Esophagus muscularis mucosa (tissue), 4 donors: ENCODE data around the gene AMER3. TPM values are rescaled to one million over a fixed set of nuclear protein-coding genes. Genes with fewer than 3 reads are reported as not detected.

Source experiments
- DNase-seq: peaks from one replicate; pipeline ENCODE4 v3.0.0-alpha.2; 2017; ENCODE audit errors: extremely low spot score
- H3K27ac ChIP-seq, 4 donors: fragments of 200-600 bp; sonication (generic); replicated peaks in 1 of 4; 1 replicate in 3 of 4; 2 replicates in 1 of 4; pipeline ENCODE4 v1.5.1; 2016 to 2019; ENCODE audit warnings: mild to moderate bottlenecking in 1 of 4
- H3K27me3 ChIP-seq, 4 donors: fragments of 200-600 bp; sonication (generic); one replicate each; pipeline versions ENCODE4 v1.5.1 to v1.6.0; 2016 to 2019
- H3K36me3 ChIP-seq, 4 donors: fragments of 200-600 bp; sonication (generic); one replicate each; pipeline ENCODE4 v1.5.1; 2016 to 2019
- H3K4me1 ChIP-seq, 4 donors: fragments of 200-600 bp; sonication (generic); one replicate each; pipeline ENCODE4 v1.5.1; 2016 to 2019
- H3K4me3 ChIP-seq, 4 donors: fragments of 200-600 bp; sonication (generic); 1 replicate in 2 of 4; 2 replicates in 2 of 4; pipeline ENCODE4 v1.5.1; 2016 to 2019; ENCODE audit warnings: mild to moderate bottlenecking in 4 of 4, moderate library complexity in 1 of 4
- H3K9me3 ChIP-seq, 4 donors: fragments of 200-600 bp; sonication (generic); 1 replicate in 3 of 4; 2 replicates in 1 of 4; pipeline ENCODE4 v1.5.1; 2016 to 2019
- EP300 ChIP-seq: sonication (generic); formaldehyde crosslinking; IDR thresholded peaks from one replicate; pipeline ENCODE4 v1.6.1; 2017; ENCODE audit warnings: antibody characterized with exemption
- POLR2A ChIP-seq: fragments of 450-650 bp; IDR thresholded peaks from one replicate; pipeline ENCODE4 v1.6.1; 2017; ENCODE audit warnings: antibody characterized with exemption, moderate library complexity, mild to moderate bottlenecking, low read depth
- POLR2AphosphoS5 ChIP-seq, 2 donors: sonication (generic); formaldehyde crosslinking; IDR thresholded peaks; one replicate each; pipeline ENCODE4 v1.6.1; 2017; ENCODE audit warnings: antibody characterized with exemption in 2 of 2
- WGBS: methylation state at CpG from one replicate; pipeline ENCODE4 v1.1.5; 2018; 5-methylcytosine and 5-hydroxymethylcytosine counted together
- intact Hi-C: fragments of 100-400 bp; cut with DNase I; formaldehyde crosslinking; loops from one replicate; pipeline ENCODE4 v1.15.1; 2023
- total RNA-seq, 4 donors: library from RNA; depleted of rRNA; stranded (reverse); fragments of >200 nt; gene quantifications; one replicate each; pipeline versions ENCODE4 v1.1.0 to v1.2.1, GENCODE V29; 2016
- TF ChIP-seq, protein P1 (sequence below), 3 experiments: fragments of 200-600 bp in 2 of 3; fragments of 450-650 bp in 1 of 3; sonication (generic) in 2 of 3; IDR thresholded peaks; one replicate each; pipeline ENCODE4 v1.5.1; 2017 to 2019; ENCODE audit warnings: antibody characterized with exemption in 3 of 3, mild to moderate bottlenecking in 2 of 3, moderate library complexity in 1 of 3

Gene AMER3
- total RNA-seq, 4 donors from 2014 or later: 0.06 TPM; not detected in 3

GRCh38 chr2:130806370-130806769, 51.0 kb downstream of the AMER3 start:
- no peaks in the 10 kb centered on the region for H3K4me1 ChIP-seq
- WGBS: 66% methylated on average over 4 of the region's 4 CpGs
- intact Hi-C loops: no loop called here
- TF ChIP-seq, protein P1, sequence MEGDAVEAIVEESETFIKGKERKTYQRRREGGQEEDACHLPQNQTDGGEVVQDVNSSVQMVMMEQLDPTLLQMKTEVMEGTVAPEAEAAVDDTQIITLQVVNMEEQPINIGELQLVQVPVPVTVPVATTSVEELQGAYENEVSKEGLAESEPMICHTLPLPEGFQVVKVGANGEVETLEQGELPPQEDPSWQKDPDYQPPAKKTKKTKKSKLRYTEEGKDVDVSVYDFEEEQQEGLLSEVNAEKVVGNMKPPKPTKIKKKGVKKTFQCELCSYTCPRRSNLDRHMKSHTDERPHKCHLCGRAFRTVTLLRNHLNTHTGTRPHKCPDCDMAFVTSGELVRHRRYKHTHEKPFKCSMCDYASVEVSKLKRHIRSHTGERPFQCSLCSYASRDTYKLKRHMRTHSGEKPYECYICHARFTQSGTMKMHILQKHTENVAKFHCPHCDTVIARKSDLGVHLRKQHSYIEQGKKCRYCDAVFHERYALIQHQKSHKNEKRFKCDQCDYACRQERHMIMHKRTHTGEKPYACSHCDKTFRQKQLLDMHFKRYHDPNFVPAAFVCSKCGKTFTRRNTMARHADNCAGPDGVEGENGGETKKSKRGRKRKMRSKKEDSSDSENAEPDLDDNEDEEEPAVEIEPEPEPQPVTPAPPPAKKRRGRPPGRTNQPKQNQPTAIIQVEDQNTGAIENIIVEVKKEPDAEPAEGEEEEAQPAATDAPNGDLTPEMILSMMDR (IDR thresholded peaks at IDR 0.05): no peak
- TF ChIP-seq POLR2A (no peak), POLR2AphosphoS5 (IDR thresholded peaks at IDR 0.05) (no peak), EP300 (no peak)
- H3K27me3 ChIP-seq: no peaks in the 10 kb centered on the region
- H3K36me3 ChIP-seq: no peaks in the 10 kb centered on the region
- H3K4me3 ChIP-seq: no peak overlapping the region
- H3K9me3 ChIP-seq: no peaks in the 10 kb centered on the region
- no peak overlapping the region for H3K27ac ChIP-seq
- DNase-seq: no peak

GRCh38 chr2:130807659-130808385, 52.5 kb downstream of the AMER3 start:
- no peak overlapping the region for H3K4me3 ChIP-seq
- no peaks in the 10 kb centered on the region for H3K4me1 ChIP-seq
- no peak overlapping the region for H3K27ac ChIP-seq
- H3K9me3 ChIP-seq: no peaks in the 10 kb centered on the region
- H3K36me3 ChIP-seq: no peaks in the 10 kb centered on the region
- 79% methylated on average over 8 of the region's 14 CpGs for WGBS
- intact Hi-C loops: no loop called here
- no peak for TF ChIP-seq EP300
- TF ChIP-seq, protein P1 (IDR thresholded peaks at IDR 0.05): no peak
- no peak for TF ChIP-seq POLR2A
- TF ChIP-seq POLR2AphosphoS5 (IDR thresholded peaks at IDR 0.05): no peak
- H3K27me3 ChIP-seq: no peaks in the 10 kb centered on the region
- DNase-seq: no peak

- DNase-seq: no peak
- Histone ChIP-seq H3K36me3 (no peaks in the 10 kb centered on the region), H3K9me3 (no peaks in the 10 kb centered on the region), H3K27me3 (no peaks in the 10 kb centered on the region), H3K4me1 (no peaks in the 10 kb centered on the region), H3K4me3 (no peak overlapping the region), H3K27ac (no peak overlapping the region)
- TF ChIP-seq EP300: no peak
- no peak for TF ChIP-seq POLR2AphosphoS5 (IDR thresholded peaks at IDR 0.05)
- TF ChIP-seq, protein P1 (IDR thresholded peaks at IDR 0.05): no peak
- no peak for TF ChIP-seq POLR2A
- intact Hi-C loops: no loop called here
- WGBS: 74% methylated on average over 12 of the region's 12 CpGs
These were observed 53.3 kb downstream of the AMER3 start for GRCh38 chr2:130808482-130809268.

GRCh38 chr2:130810490-130810889, 55.1 kb downstream of the AMER3 start:
- Histone ChIP-seq H3K27ac (no peak overlapping the region), H3K4me1 (no peaks in the 10 kb centered on the region), H3K9me3 (no peaks in the 10 kb centered on the region), H3K36me3 (no peaks in the 10 kb centered on the region), H3K27me3 (peaks cover 0 to 8% (median 0%) of the 10 kb centered on the region in 4 donors), H3K4me3 (no peak overlapping the region)
- no peak for DNase-seq
- TF ChIP-seq, protein P1 (IDR thresholded peaks at IDR 0.05): no peak
- no peak for TF ChIP-seq POLR2A
- no peak for TF ChIP-seq EP300
- TF ChIP-seq POLR2AphosphoS5 (IDR thresholded peaks at IDR 0.05): no peak
- intact Hi-C loops: no loop called here
- WGBS: 52% methylated on average over 7 of the region's 7 CpGs
